SJCRH30 (cell line): ENCODE measurements around the gene HHAT. TPM values are rescaled to one million over a fixed set of nuclear protein-coding genes. Genes with fewer than 3 reads are reported as not detected.
A peak's percentile ranks its signal among the peaks of the same experiment; 100 is the strongest.

Experiments
- DNase-seq, 2 experiments: peaks; one replicate each; pipeline ENCODE4 v3.0.0-alpha.2; 2015 to 2020
- H3K27ac ChIP-seq: fragments of 250-450 bp; sonication (Bioruptor Pico); 2 replicates; pipeline ENCODE4 v1.5.1; 2020; ENCODE audit warnings: mild to moderate bottlenecking, moderate library complexity
- H3K27me3 ChIP-seq: fragments of 250-450 bp; sonication (Bioruptor Pico); 2 replicates; pipeline ENCODE4 v1.5.1; 2020; ENCODE audit warnings: mild to moderate bottlenecking, moderate library complexity
- H3K36me3 ChIP-seq: fragments of 250-450 bp; sonication (Bioruptor Pico); 2 replicates; pipeline ENCODE4 v1.5.1; 2020; ENCODE audit warnings: mild to moderate bottlenecking, moderate library complexity
- H3K4me1 ChIP-seq: fragments of 250-450 bp; sonication (Bioruptor Pico); 2 replicates; pipeline ENCODE4 v1.5.1; 2020; ENCODE audit warnings: mild to moderate bottlenecking, moderate library complexity
- H3K4me3 ChIP-seq: fragments of 250-450 bp; sonication (Bioruptor Pico); 2 replicates; pipeline ENCODE4 v1.5.1; 2020; ENCODE audit warnings: mild to moderate bottlenecking, moderate library complexity
- H3K9me3 ChIP-seq: fragments of 250-450 bp; sonication (Bioruptor Pico); replicated peaks from 2 replicates; pipeline ENCODE4 v1.5.1; 2020; ENCODE audit warnings: mild to moderate bottlenecking, moderate library complexity
- total RNA-seq: library from RNA; depleted of rRNA; stranded (reverse); fragments of >200 nt; shearing (Covaris generic); gene quantifications from 2 replicates; pipeline ENCODE4 v1.2.3, GENCODE V29; 2014; rRNA removed

The HHAT gene
- 5.0 and 5.1 TPM in 2 replicates for total RNA-seq

- H3K4me1 ChIP-seq = peaks cover 4% of the 10 kb centered on the region; the same call in 1 of the 2 replicates
- H3K4me3 ChIP-seq = peak within 1 kb of the TSS; percentile 75
- peak; percentile 79 to 81 for DNase-seq
- H3K36me3 ChIP-seq = no peaks in the 10 kb centered on the region
- no peaks in the 10 kb centered on the region for H3K9me3 ChIP-seq
- H3K27me3 ChIP-seq = no peaks in the 10 kb centered on the region
- H3K27ac ChIP-seq = peak within 1 kb of the TSS; percentile 53
These were observed at the start of gene HHAT for GRCh38 chr1:210328746-210329503. HHAT (plus strand) TSS chr1:210328902; CDS start chr1:210348976, 20,074 bp downstream.

- Histone ChIP-seq H3K27me3 (no peaks in the 10 kb centered on the region; the same call in 1 of the 2 replicates), H3K9me3 (peaks cover 8% of the 10 kb centered on the region), H3K36me3 (no peaks in the 10 kb centered on the region), H3K4me1 (no peaks in the 10 kb centered on the region), H3K4me3 (no peak overlapping the region), H3K27ac (no peak overlapping the region)
- no peak for DNase-seq
These were observed 48.5 kb upstream of the HHAT start for GRCh38 chr1:210280221-210280620.

GRCh38 chr1:210288116-210288515 is 40.6 kb upstream of the HHAT start:
- Histone ChIP-seq H3K4me1 (peaks cover 14% of the 10 kb centered on the region), H3K4me3 (no peak overlapping the region), H3K27ac (no peak overlapping the region), H3K27me3 (peaks cover 8% of the 10 kb centered on the region; the same call in 1 of the 2 replicates), H3K36me3 (no peaks in the 10 kb centered on the region), H3K9me3 (no peaks in the 10 kb centered on the region)
- DNase-seq = no peak

- Histone ChIP-seq H3K27ac (no peak overlapping the region), H3K9me3 (no peaks in the 10 kb centered on the region), H3K4me3 (no peak overlapping the region), H3K4me1 (peaks cover 14% of the 10 kb centered on the region), H3K27me3 (peaks cover 8% of the 10 kb centered on the region; the same call in 1 of the 2 replicates), H3K36me3 (no peaks in the 10 kb centered on the region)
- DNase-seq = no peak
These were observed 39.5 kb upstream of the HHAT start for GRCh38 chr1:210289248-210289647.

- H3K27me3 ChIP-seq = peaks cover 8% of the 10 kb centered on the region; the same call in 1 of the 2 replicates
- no peak overlapping the region for H3K27ac ChIP-seq
- no peak for DNase-seq
- no peaks in the 10 kb centered on the region for H3K36me3 ChIP-seq
- H3K9me3 ChIP-seq = no peaks in the 10 kb centered on the region
- H3K4me1 ChIP-seq = peaks cover 14% of the 10 kb centered on the region
- no peak overlapping the region for H3K4me3 ChIP-seq
These were observed 37.5 kb upstream of the HHAT start for GRCh38 chr1:210291081-210291764.

GRCh38 chr1:210291786-210292230 is 36.9 kb upstream of the HHAT start:
- Histone ChIP-seq H3K9me3 (no peaks in the 10 kb centered on the region), H3K4me3 (peak overlapping the region; percentile 58), H3K27me3 (peaks cover 4% of the 10 kb centered on the region; the same call in 1 of the 2 replicates), H3K36me3 (no peaks in the 10 kb centered on the region), H3K4me1 (peaks cover 14% of the 10 kb centered on the region), H3K27ac (peak overlapping the region; percentile 49)
- no peak for DNase-seq

- Histone ChIP-seq H3K27ac (peak overlapping the region; percentile 49), H3K4me1 (peaks cover 14% of the 10 kb centered on the region)
These were observed 36.4 kb upstream of the HHAT start for GRCh38 chr1:210292231-210292871.

GRCh38 chr1:210293171-210293607 is 35.5 kb upstream of the HHAT start:
- no peaks in the 10 kb centered on the region; the same call in 1 of the 2 replicates for H3K9me3 ChIP-seq
- no peaks in the 10 kb centered on the region for H3K36me3 ChIP-seq
- peak overlapping the region; percentile 58 for H3K4me3 ChIP-seq
- peaks cover 4% of the 10 kb centered on the region; the same call in 1 of the 2 replicates for H3K27me3 ChIP-seq
- peak in 1 of 2 experiments; percentile 28 for DNase-seq
- peaks cover 14% of the 10 kb centered on the region for H3K4me1 ChIP-seq
- H3K27ac ChIP-seq = no peak overlapping the region; the same call in 1 of the 2 replicates

More at GRCh38 chr1:210292231-210292871, 36.4 kb upstream of the HHAT start:
- Histone ChIP-seq H3K4me3 (peak overlapping the region; percentile 58), H3K27me3 (peaks cover 4% of the 10 kb centered on the region; the same call in 1 of the 2 replicates), H3K36me3 (no peaks in the 10 kb centered on the region), H3K9me3 (no peaks in the 10 kb centered on the region)
- peak; percentile 83 to 85 for DNase-seq

- Histone ChIP-seq H3K36me3 (no peaks in the 10 kb centered on the region), H3K4me1 (peaks cover 14% of the 10 kb centered on the region), H3K4me3 (no peak overlapping the region), H3K27ac (no peak overlapping the region), H3K27me3 (peaks cover 4% of the 10 kb centered on the region), H3K9me3 (no peaks in the 10 kb centered on the region; the same call in 1 of the 2 replicates)
- peak; percentile 33 to 52 for DNase-seq
These were observed 33.5 kb upstream of the HHAT start for GRCh38 chr1:210294999-210295745.

- peaks cover 10% of the 10 kb centered on the region for H3K4me1 ChIP-seq
- no peak overlapping the region for H3K27ac ChIP-seq
- DNase-seq = no peak
- no peaks in the 10 kb centered on the region; the same call in 1 of the 2 replicates for H3K9me3 ChIP-seq
- no peaks in the 10 kb centered on the region; the same call in 1 of the 2 replicates for H3K27me3 ChIP-seq
- no peaks in the 10 kb centered on the region for H3K36me3 ChIP-seq
- H3K4me3 ChIP-seq = no peak overlapping the region
These were observed 32.0 kb upstream of the HHAT start for GRCh38 chr1:210296682-210297081.

GRCh38 chr1:210298296-210298695 is 30.4 kb upstream of the HHAT start:
- no peaks in the 10 kb centered on the region for H3K36me3 ChIP-seq
- H3K9me3 ChIP-seq = no peaks in the 10 kb centered on the region; the same call in 1 of the 2 replicates
- H3K27ac ChIP-seq = no peak overlapping the region
- no peak for DNase-seq
- H3K4me3 ChIP-seq = no peak overlapping the region
- H3K27me3 ChIP-seq = no peaks in the 10 kb centered on the region; the same call in 1 of the 2 replicates
- no peaks in the 10 kb centered on the region; the same call in 1 of the 2 replicates for H3K4me1 ChIP-seq

GRCh38 chr1:210298936-210299335 is 29.8 kb upstream of the HHAT start:
- Histone ChIP-seq H3K27ac (no peak overlapping the region), H3K9me3 (no peaks in the 10 kb centered on the region; the same call in 1 of the 2 replicates), H3K4me1 (no peaks in the 10 kb centered on the region; the same call in 1 of the 2 replicates)

GRCh38 chr1:210299501-210299900 is 29.2 kb upstream of the HHAT start:
- Histone ChIP-seq H3K27ac (no peak overlapping the region), H3K4me1 (no peaks in the 10 kb centered on the region; the same call in 1 of the 2 replicates), H3K27me3 (peaks cover 6% of the 10 kb centered on the region; the same call in 1 of the 2 replicates), H3K4me3 (no peak overlapping the region), H3K36me3 (no peaks in the 10 kb centered on the region), H3K9me3 (no peaks in the 10 kb centered on the region; the same call in 1 of the 2 replicates)
- DNase-seq = no peak

More at GRCh38 chr1:210298936-210299335, 29.8 kb upstream of the HHAT start:
- peaks cover 2% of the 10 kb centered on the region; the same call in 1 of the 2 replicates for H3K27me3 ChIP-seq
- H3K4me3 ChIP-seq = no peak overlapping the region
- no peaks in the 10 kb centered on the region for H3K36me3 ChIP-seq
- no peak for DNase-seq
